ENCODE measurements around the gene ANKRD40. TPM values are rescaled to one million over a fixed set of nuclear protein-coding genes. Genes with fewer than 3 reads are reported as not detected.

The ANKRD40 gene
- total and polyA plus RNA-seq, 9 of the 15 experiments (the other 6 are each of a cell fraction or from before 2014, with no cell fraction given) = 9.0 to 28.9 (median 27.7) TPM

GRCh38 chr17:50739098-50739497 is 31.4 kb upstream of the ANKRD40 start (continued):
- TF ChIP-seq PKNOX1 (IDR thresholded peaks at IDR 0.05) = no peak

- DNase-seq (ENCODE audit: extremely low read depth in 1 of 4, low spot score in 3 of 4) = no peak
- H3K9me1 ChIP-seq (ENCODE audit: control insufficient read depth, insufficient read depth, low read length) = no peaks in the 10 kb centered on the region
- peaks cover 91% of the 10 kb centered on the region for H3K79me2 ChIP-seq (ENCODE audit: control insufficient read depth, insufficient read depth, low read length)
- no peak overlapping the region for H3K4me3 ChIP-seq
- H3K4me1 ChIP-seq (replicated peaks in 1 of 2; ENCODE audit: control insufficient read depth in 2 of 2, insufficient read depth in 2 of 2, low read length in 2 of 2) = no peaks in the 10 kb centered on the region
- no peak overlapping the region for H2AFZ ChIP-seq (ENCODE audit: low read depth, low read length)
- intact Hi-C loops (cut with micrococcal nuclease) (no loop called here), in situ Hi-C loops (cut with MboI) (no loop called here)
- peak; percentile 67 for TF ChIP-seq ZNF316 (IDR thresholded peaks at IDR 0.05)
- peak; percentile 52 for TF ChIP-seq C11orf30 (IDR thresholded peaks at IDR 0.05; ENCODE audit: low read depth)
- TF ChIP-seq NCOR1 (IDR thresholded peaks at IDR 0.05) = no peak
- POLR2A ChIA-PET = no interaction called here
- no peak for FAIRE-seq
- peaks cover 1% of the 10 kb centered on the region; the same call in 1 of the 2 replicates for H4K20me1 ChIP-seq (replicated peaks; ENCODE audit: control insufficient read depth, insufficient read depth, low read length)
- H3K9ac ChIP-seq (ENCODE audit: insufficient read depth in 1 of 2, low read depth in 2 of 2, low read length in 2 of 2) = no peak overlapping the region
- no peak for ATAC-seq
- 96% methylated on average over 2 of the region's 2 CpGs for WGBS (ENCODE audit: insufficient coverage, low coverage, missing lambda C conversion rate)
- no TSS peak for BruUV-seq (replicated peaks)
- no peaks in the 10 kb centered on the region for H3K27me3 ChIP-seq (ENCODE audit: control insufficient read depth in 2 of 2, insufficient read depth in 2 of 2, low read length in 2 of 2)
- no peak overlapping the region for H3K27ac ChIP-seq (ENCODE audit: extremely low read depth, low read depth, low read length)
- CTCF ChIA-PET (ENCODE audit: low intra/inter-chr PET ratio) = no interaction called here
- H3K36me3 ChIP-seq (ENCODE audit: control insufficient read depth, insufficient read depth, low read length) = peaks cover 79% of the 10 kb centered on the region
- no peak overlapping the region for H3K4me2 ChIP-seq (ENCODE audit: insufficient read depth, low read length)
- no peaks in the 10 kb centered on the region for H3K9me3 ChIP-seq (replicated peaks; ENCODE audit: control insufficient read depth, insufficient read depth, low read depth, low read length)
Observed at GRCh38 chr17:50737118-50737698, 29.5 kb upstream of the ANKRD40 start.
